Upper lobe of right lung (tissue), 1 donor: ENCODE measurements around the gene ATP1A1. TPM values are rescaled to one million over a fixed set of nuclear protein-coding genes. Genes with fewer than 3 reads are reported as not detected.

Source experiments
- ATAC-seq: fragments of 200-7000 bp; cut with Tn5 transposase; one replicate; pipeline ENCODE4 v1.9.1; 2020; ENCODE audit warnings: mild to moderate bottlenecking, moderate library complexity
- DNase-seq: peaks from one replicate; pipeline ENCODE4 v3.0.0-alpha.2; 2020
- H3K27ac ChIP-seq: fragments of 200-600 bp; one replicate; pipeline ENCODE4 v1.8.0; 2022
- H3K27me3 ChIP-seq: fragments of 200-600 bp; one replicate; pipeline ENCODE4 v1.8.0; 2022; ENCODE audit warnings: mild to moderate bottlenecking
- H3K36me3 ChIP-seq: fragments of 200-600 bp; one replicate; pipeline ENCODE4 v1.8.0; 2022
- H3K4me1 ChIP-seq: fragments of 200-600 bp; one replicate; pipeline ENCODE4 v1.8.0; 2022
- H3K4me3 ChIP-seq: fragments of 200-600 bp; one replicate; pipeline ENCODE4 v1.8.0; 2022; ENCODE audit warnings: mild to moderate bottlenecking
- H3K9me3 ChIP-seq: fragments of 200-600 bp; one replicate; pipeline ENCODE4 v1.8.0; 2022
- intact Hi-C: fragments of 100-400 bp; cut with DNase I; formaldehyde crosslinking; loops from one replicate; pipeline ENCODE4 v1.11.0; 2022
- total RNA-seq: library from RNA; stranded (reverse); fragmentation: NEBNext Ultra II Directional; extraction: Animal tissue kit (Norgen Biotek cat#: 25700); gene quantifications from one replicate; pipeline ENCODE4 v1.2.1, GENCODE V29; 2021
- TF ChIP-seq, protein P1 (sequence below): fragments of 200-600 bp; IDR thresholded peaks from one replicate; pipeline ENCODE4 v1.8.0; 2022; ENCODE audit warnings: antibody characterized with exemption
- donor health status: DM: no; HTN: yes; CAD: no; lungs with severe emphysema.

ATP1A1 gene
- total RNA-seq, 1 donor from 2014 or later: 628 TPM

DNA sequence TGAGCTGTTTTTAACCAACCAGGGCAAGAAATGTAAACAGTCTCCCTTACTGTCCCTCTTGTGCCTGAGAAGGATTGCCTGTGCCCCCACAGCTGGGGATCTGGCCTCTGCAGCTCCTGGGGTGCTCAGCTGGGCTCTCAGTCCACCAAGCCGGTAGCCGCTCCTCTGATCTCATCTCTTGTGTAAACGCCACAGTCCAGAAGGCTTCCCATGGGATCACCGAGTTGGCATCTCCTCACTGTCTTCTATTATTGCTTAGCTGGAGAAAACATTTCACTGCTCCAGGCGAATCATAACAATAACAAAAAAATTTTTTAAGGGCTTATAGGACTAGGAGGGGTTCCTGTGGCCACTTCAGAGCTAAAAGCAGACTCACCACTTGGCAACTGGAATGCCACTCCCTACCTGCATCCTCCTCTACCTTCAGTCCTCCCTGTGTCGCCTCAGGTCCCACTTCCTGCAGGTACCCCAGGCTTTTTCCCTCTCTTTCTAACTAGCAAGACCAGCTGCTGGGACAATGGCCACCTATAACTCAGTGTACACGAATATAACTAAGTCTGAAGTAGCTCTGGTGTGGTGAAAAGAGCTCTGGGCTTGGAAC, 75.8 kb downstream of the ATP1A1 start:
- H3K27ac ChIP-seq: no peak overlapping the region
- no peak overlapping the region for H3K4me3 ChIP-seq
- intact Hi-C loops: no loop called here
- no peaks in the 10 kb centered on the region for H3K4me1 ChIP-seq
- H3K36me3 ChIP-seq: no peaks in the 10 kb centered on the region
- H3K27me3 ChIP-seq: no peaks in the 10 kb centered on the region
- no peak for ATAC-seq
- DNase-seq: no peak
- no peaks in the 10 kb centered on the region for H3K9me3 ChIP-seq
- TF ChIP-seq, protein P1, sequence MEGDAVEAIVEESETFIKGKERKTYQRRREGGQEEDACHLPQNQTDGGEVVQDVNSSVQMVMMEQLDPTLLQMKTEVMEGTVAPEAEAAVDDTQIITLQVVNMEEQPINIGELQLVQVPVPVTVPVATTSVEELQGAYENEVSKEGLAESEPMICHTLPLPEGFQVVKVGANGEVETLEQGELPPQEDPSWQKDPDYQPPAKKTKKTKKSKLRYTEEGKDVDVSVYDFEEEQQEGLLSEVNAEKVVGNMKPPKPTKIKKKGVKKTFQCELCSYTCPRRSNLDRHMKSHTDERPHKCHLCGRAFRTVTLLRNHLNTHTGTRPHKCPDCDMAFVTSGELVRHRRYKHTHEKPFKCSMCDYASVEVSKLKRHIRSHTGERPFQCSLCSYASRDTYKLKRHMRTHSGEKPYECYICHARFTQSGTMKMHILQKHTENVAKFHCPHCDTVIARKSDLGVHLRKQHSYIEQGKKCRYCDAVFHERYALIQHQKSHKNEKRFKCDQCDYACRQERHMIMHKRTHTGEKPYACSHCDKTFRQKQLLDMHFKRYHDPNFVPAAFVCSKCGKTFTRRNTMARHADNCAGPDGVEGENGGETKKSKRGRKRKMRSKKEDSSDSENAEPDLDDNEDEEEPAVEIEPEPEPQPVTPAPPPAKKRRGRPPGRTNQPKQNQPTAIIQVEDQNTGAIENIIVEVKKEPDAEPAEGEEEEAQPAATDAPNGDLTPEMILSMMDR: no peak

DNA sequence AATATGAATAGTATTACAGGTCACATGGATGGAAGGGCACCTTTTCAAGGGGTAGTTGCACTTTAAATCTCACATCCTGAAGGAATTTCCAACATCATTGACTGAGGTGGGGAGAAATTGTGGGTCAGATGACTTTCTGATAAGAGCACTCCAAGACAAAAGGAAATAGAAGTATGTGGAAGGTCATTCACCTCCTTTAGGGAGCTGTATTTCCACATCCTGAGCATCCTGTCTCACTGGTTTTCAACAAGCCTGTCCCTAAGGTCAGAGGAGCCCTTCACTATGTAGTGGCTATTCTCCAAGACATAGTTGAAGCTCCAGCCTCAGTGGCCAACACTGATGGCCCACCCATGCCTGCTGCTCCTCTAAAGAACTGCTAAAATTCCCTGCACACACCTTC, 76.5 kb downstream of the ATP1A1 start:
- TF ChIP-seq, protein P1: no peak
- Histone ChIP-seq H3K4me3 (no peak overlapping the region), H3K9me3 (no peaks in the 10 kb centered on the region), H3K27me3 (no peaks in the 10 kb centered on the region), H3K4me1 (no peaks in the 10 kb centered on the region), H3K36me3 (no peaks in the 10 kb centered on the region), H3K27ac (no peak overlapping the region)
- no peak for DNase-seq
- intact Hi-C loops: no loop called here
- ATAC-seq: peak; percentile 61

DNA sequence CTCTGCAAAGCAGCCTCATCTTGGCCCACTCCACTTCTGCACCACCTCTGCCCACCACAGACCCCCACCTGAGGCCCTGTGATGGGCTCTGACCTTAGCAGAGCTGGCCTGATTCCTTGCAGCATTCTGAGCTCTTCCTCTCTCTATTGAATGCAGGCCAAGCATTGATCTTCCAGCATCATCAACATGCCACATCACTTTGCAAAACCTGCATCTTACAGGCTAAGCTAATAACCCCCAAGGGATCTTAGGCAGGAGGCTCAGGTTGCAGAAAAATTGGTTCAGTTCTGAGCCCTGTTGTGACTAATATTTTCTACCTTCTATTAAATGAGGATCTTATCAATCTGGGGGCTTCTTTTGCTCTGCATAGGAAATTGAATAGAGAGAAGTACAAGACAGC, 78.7 kb downstream of the ATP1A1 start:
- intact Hi-C loops: no loop called here
- DNase-seq (no peak), ATAC-seq (no peak)
- Histone ChIP-seq H3K27me3 (no peaks in the 10 kb centered on the region), H3K36me3 (no peaks in the 10 kb centered on the region), H3K9me3 (no peaks in the 10 kb centered on the region), H3K27ac (no peak overlapping the region), H3K4me3 (no peak overlapping the region), H3K4me1 (no peaks in the 10 kb centered on the region)
- TF ChIP-seq, protein P1: no peak

DNA sequence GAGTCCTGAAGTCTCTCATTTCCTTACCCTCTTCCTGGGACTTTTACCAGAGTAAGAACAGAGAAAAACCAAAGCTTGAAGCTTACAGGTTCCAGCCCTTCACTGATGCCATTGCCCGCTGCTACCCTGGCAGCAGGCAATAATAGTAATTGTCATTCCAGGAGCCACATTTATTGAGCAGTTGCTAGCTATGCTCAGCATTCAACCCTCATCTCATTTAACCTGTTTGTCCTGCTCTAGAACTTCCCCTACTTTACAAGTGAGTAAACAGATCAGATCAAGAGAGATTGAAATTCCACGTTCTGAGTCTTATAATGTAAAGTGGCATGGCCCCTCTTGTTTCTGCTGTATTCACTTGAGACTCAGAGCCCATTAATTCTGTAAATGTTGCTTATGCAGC, 80.4 kb downstream of the ATP1A1 start:
- intact Hi-C loops: no loop called here
- Histone ChIP-seq H3K4me3 (no peak overlapping the region), H3K9me3 (no peaks in the 10 kb centered on the region), H3K36me3 (no peaks in the 10 kb centered on the region), H3K27ac (no peak overlapping the region), H3K27me3 (no peaks in the 10 kb centered on the region), H3K4me1 (no peaks in the 10 kb centered on the region)
- DNase-seq: no peak
- no peak for ATAC-seq
- TF ChIP-seq, protein P1: no peak

DNA sequence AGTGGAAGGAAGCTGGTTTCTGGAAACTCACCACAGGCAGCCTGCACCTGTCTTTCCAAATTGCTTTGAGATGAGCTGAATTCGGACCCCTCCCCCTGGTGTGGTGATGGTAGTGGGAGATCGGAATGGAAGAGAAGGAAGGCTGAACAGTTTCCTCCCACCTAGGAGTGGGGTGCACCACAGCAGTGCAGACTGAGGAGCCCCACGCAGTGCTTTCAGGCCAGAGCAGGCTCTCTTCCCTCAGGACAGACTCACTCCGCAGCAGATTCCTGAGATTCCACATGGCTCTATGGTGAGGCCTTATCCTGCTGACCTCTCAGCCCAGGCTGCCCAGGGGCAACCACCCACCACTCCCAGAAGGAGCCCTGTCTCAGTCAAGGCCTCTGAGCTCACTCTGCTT, 80.9 kb downstream of the ATP1A1 start:
- intact Hi-C loops: no loop called here
- ATAC-seq: peak; percentile 37
- Histone ChIP-seq H3K27ac (no peak overlapping the region), H3K9me3 (no peaks in the 10 kb centered on the region), H3K4me3 (no peak overlapping the region), H3K4me1 (no peaks in the 10 kb centered on the region), H3K27me3 (no peaks in the 10 kb centered on the region), H3K36me3 (no peaks in the 10 kb centered on the region)
- TF ChIP-seq, protein P1: no peak
- no peak for DNase-seq

Other genes with a start within 250 kb of the ATP1A1 start
- gene CD58, start 197.8 kb downstream of the ATP1A1 start, total RNA-seq: 33.2 TPM